ENCODE results near the gene IGF2.

GRCh38 chr11:2160736-2161259, 21.6 kb upstream of the IGF2 start, which contains the start of gene INS:
- TF ChIP-seq POU6F1 (CRISPR knock-in tag; IDR thresholded peaks at IDR 0.05; ENCODE audit: borderline replicate concordance, low read depth) (no peak), ZFP30 (CRISPR knock-in tag; IDR thresholded peaks at IDR 0.05) (no peak), SNAI2 (CRISPR knock-in tag; IDR thresholded peaks at IDR 0.05) (no peak), OSR1 (CRISPR knock-in tag; IDR thresholded peaks at IDR 0.05) (no peak), PATZ1 (CRISPR knock-in tag; IDR thresholded peaks at IDR 0.05; ENCODE audit: borderline replicate concordance) (no peak), ZNF70 (CRISPR knock-in tag; IDR thresholded peaks at IDR 0.05) (no peak)
